GM06990 (cell line): ENCODE data around the gene NPTN.

ENCODE experiments used
- DNase-seq: peaks from one replicate; pipeline ENCODE4 v3.0.0-alpha.2; 2011; ENCODE audit not compliant: insufficient read length; ENCODE audit errors: extremely low read depth
- H3K27me3 ChIP-seq: replicated peaks from 2 replicates; pipeline ENCODE4 v1.6.0; 2011; ENCODE audit warnings: low read length; ENCODE audit not compliant: control insufficient read depth, insufficient read depth
- H3K36me3 ChIP-seq: 2 replicates; pipeline ENCODE4 v1.5.1; 2011; ENCODE audit warnings: low read length; ENCODE audit not compliant: control insufficient read depth, insufficient read depth
- H3K4me3 ChIP-seq: replicated peaks from 2 replicates; pipeline ENCODE4 v1.5.1; 2011; ENCODE audit warnings: low read depth, mild to moderate bottlenecking, control low read depth, low read length
- TF ChIP-seq, protein P1 (sequence below): IDR thresholded peaks from 2 replicates; pipeline ENCODE4 v1.5.1; 2011; ENCODE audit warnings: low read length, control low read depth, mild to moderate bottlenecking, inconsistent platforms; ENCODE audit not compliant: insufficient read depth, poor library complexity, severe bottlenecking

The NPTN gene

GRCh38 chr15:73518180-73518862, 114.9 kb downstream of the NPTN start:
- Histone ChIP-seq H3K36me3 (no peaks in the 10 kb centered on the region), H3K27me3 (no peaks in the 10 kb centered on the region; the same call in 1 of the 2 replicates), H3K4me3 (no peak overlapping the region)
- TF ChIP-seq, protein P1, sequence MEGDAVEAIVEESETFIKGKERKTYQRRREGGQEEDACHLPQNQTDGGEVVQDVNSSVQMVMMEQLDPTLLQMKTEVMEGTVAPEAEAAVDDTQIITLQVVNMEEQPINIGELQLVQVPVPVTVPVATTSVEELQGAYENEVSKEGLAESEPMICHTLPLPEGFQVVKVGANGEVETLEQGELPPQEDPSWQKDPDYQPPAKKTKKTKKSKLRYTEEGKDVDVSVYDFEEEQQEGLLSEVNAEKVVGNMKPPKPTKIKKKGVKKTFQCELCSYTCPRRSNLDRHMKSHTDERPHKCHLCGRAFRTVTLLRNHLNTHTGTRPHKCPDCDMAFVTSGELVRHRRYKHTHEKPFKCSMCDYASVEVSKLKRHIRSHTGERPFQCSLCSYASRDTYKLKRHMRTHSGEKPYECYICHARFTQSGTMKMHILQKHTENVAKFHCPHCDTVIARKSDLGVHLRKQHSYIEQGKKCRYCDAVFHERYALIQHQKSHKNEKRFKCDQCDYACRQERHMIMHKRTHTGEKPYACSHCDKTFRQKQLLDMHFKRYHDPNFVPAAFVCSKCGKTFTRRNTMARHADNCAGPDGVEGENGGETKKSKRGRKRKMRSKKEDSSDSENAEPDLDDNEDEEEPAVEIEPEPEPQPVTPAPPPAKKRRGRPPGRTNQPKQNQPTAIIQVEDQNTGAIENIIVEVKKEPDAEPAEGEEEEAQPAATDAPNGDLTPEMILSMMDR = no peak
- no peak for DNase-seq

DNA sequence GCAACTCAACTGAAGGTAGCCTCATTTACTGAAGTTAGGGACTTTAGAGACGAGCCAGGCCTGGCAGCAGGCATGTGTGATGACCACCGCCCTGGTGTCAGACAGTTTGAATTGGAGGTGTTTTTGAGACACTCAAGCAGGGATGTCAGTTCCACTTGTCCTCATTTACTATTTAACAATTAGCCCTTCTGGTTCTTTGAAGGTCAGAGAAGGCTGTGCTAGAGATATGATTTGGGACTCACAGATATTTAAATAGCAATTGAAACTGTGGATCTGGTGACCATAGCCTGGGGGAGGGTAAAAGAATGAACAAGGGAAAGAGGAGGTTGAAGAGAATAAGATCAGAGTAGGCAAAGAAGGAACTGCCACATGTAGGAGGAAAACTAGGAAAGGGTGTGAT, 115.6 kb downstream of the NPTN start:
- DNase-seq = no peak
- TF ChIP-seq, protein P1 = no peak
- no peaks in the 10 kb centered on the region for H3K36me3 ChIP-seq
- no peaks in the 10 kb centered on the region; the same call in 1 of the 2 replicates for H3K27me3 ChIP-seq
- no peak overlapping the region for H3K4me3 ChIP-seq

DNA sequence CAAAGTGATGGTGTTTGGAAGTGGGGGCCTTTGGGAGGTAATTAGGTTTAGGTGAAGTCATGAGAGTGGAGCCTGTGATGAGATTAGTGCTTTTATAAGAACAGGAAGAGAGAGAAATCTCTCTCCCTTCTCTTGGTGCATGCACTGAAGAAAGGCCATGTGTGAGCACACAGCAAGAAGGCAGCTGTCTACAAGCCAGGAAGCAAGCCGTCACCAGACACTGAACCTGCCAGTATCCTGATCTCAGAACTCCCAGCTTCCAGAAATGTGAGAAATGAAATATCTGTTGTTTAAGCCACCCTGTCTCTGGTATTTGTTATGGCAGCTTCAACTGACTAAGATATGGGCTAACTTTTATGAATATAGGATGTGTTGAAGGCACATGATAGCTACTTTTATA, 117.7 kb downstream of the NPTN start:
- TF ChIP-seq, protein P1 = no peak
- no peaks in the 10 kb centered on the region; the same call in 1 of the 2 replicates for H3K27me3 ChIP-seq
- no peak for DNase-seq
- no peaks in the 10 kb centered on the region for H3K36me3 ChIP-seq
- H3K4me3 ChIP-seq = no peak overlapping the region
